WERI-Rb-1 (cell line): ENCODE data around the gene TEX12.

Experiments used
- DNase-seq: peaks from one replicate; pipeline ENCODE4 v3.0.0-alpha.2; 2020
- H3K27ac ChIP-seq: fragments of 250-450 bp; sonication (Bioruptor Pico); 2 replicates; pipeline ENCODE4 v1.5.1; 2020; ENCODE audit warnings: mild to moderate bottlenecking, moderate library complexity
- H3K27me3 ChIP-seq: fragments of 250-450 bp; sonication (Bioruptor Pico); 2 replicates; pipeline ENCODE4 v1.5.1; 2021; ENCODE audit warnings: mild to moderate bottlenecking, low read depth, moderate library complexity; ENCODE audit not compliant: insufficient read depth, severe bottlenecking
- H3K36me3 ChIP-seq: fragments of 250-450 bp; sonication (Bioruptor Pico); 2 replicates; pipeline ENCODE4 v1.5.1; 2020; ENCODE audit warnings: mild to moderate bottlenecking, moderate library complexity
- H3K4me3 ChIP-seq: 2 replicates; pipeline ENCODE4 v1.5.1; 2011; ENCODE audit warnings: low read depth, mild to moderate bottlenecking, control low read depth, low read length
- H3K9me3 ChIP-seq: fragments of 250-450 bp; sonication (Bioruptor Pico); 2 replicates; pipeline ENCODE4 v1.5.1; 2021; ENCODE audit warnings: mild to moderate bottlenecking, moderate library complexity; ENCODE audit not compliant: severe bottlenecking
- TF ChIP-seq, protein P1 (sequence below): IDR thresholded peaks from 2 replicates; pipeline ENCODE4 v1.5.1; 2011; ENCODE audit warnings: low read depth, mild to moderate bottlenecking, control low read depth, inconsistent platforms, low read length

TEX12 gene

DNA sequence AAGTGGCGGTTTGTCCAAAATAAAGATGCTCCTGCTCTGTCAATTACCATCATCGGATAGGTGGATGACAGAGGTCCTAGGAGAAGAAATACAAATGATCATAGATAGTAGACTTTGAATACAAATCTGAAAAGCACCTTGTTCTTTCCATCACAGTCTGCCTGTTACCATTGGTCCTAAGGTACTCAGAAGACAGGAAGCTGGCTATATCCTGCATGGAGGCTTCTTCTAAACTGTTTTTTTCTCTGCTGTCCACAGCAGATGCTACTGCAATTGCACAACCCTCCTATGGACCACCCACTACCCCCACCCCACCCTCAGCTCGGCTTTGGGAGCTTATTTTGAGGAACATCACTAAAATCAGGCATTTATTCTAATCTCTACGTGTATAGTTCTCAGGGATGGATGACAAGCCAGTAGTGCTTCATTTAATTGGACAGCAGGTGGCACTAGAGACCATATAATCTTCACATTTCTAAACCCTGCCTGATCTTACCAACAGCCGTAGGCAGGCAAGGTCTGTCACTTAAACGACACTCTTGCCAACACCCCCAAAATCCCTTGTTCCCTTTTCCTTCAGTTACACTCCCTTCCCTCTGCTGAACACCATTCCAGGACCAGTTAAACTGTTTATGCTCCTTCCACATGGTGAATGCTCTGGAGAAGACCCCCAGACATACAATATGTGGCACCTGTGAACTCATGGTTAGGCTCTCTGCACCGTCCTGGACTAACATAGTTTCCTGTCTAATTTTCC lies 52.5 kb downstream of the TEX12 start:
- no peak overlapping the region for H3K27ac ChIP-seq
- H3K4me3 ChIP-seq = no peak overlapping the region
- H3K36me3 ChIP-seq = no peaks in the 10 kb centered on the region
- no peaks in the 10 kb centered on the region for H3K9me3 ChIP-seq
- H3K27me3 ChIP-seq = no peaks in the 10 kb centered on the region
- TF ChIP-seq, protein P1, sequence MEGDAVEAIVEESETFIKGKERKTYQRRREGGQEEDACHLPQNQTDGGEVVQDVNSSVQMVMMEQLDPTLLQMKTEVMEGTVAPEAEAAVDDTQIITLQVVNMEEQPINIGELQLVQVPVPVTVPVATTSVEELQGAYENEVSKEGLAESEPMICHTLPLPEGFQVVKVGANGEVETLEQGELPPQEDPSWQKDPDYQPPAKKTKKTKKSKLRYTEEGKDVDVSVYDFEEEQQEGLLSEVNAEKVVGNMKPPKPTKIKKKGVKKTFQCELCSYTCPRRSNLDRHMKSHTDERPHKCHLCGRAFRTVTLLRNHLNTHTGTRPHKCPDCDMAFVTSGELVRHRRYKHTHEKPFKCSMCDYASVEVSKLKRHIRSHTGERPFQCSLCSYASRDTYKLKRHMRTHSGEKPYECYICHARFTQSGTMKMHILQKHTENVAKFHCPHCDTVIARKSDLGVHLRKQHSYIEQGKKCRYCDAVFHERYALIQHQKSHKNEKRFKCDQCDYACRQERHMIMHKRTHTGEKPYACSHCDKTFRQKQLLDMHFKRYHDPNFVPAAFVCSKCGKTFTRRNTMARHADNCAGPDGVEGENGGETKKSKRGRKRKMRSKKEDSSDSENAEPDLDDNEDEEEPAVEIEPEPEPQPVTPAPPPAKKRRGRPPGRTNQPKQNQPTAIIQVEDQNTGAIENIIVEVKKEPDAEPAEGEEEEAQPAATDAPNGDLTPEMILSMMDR = peak; percentile 60
- peak; percentile 31 for DNase-seq

DNA sequence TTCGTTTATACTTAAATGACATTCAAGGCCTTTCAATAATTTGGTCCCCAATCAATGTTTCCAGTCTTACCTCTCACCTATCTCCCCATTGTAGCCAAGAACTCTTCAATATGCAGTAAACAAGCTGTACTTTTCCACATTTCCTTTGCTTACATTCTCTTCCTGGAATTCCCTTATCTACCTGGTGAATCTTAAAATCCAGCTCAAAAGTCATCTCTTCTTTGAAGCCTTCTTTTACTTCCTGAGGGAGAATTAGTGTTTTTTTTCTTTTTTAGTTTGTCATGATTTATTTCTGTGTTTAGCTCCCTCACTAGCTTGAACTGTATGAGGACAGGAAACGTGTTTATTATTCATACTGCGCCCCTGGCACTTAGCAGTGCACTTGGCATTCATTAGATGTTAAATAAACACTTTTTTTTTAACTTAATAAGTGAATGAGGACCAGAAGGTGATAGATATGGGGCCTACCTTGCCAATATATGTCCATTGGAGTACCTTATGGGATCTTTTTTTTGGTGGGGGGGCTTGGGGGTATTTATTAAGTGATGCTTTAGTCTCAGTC lies 54.2 kb downstream of the TEX12 start:
- no peaks in the 10 kb centered on the region for H3K9me3 ChIP-seq

More for the DNA sequence above, 54.2 kb downstream of the TEX12 start:
- H3K27me3 ChIP-seq = no peaks in the 10 kb centered on the region
- TF ChIP-seq, protein P1 = no peak
- no peak overlapping the region for H3K27ac ChIP-seq
- no peak for DNase-seq
- H3K4me3 ChIP-seq = no peak overlapping the region
- no peaks in the 10 kb centered on the region for H3K36me3 ChIP-seq
